Endothelial cell of umbilical vein (primary cell): Measurements from ENCODE around the gene DTX2. TPM values are rescaled to one million over a fixed set of nuclear protein-coding genes. Genes with fewer than 3 reads are reported as not detected.
"Not testable (repeated sequence)": the region's sequence is repeated elsewhere in the genome, so short reads cannot be mapped to it uniquely, and the experiment has no call there.

Source experiments
- BruUV-seq: library from RNA; stranded (reverse); fragments of 400-500 nt; replicated peaks from 2 replicates; lab custom pipeline; 2021; lab: Mats Ljungman, UMichigan
- CTCF ChIA-PET: fragments of 300-600, 350-600 bp; sonication (Branson Sonifier 250); formaldehyde crosslinking; loops from one replicate; lab custom pipeline; 2021; ENCODE audit warnings: antibody characterized with exemption, inconsistent platforms; lab: Charles Lee
- POLR2A ChIA-PET: fragments of 300-600, 350-600 bp; sonication (Branson Sonifier 250); formaldehyde crosslinking; loops from one replicate; lab custom pipeline; 2021; ENCODE audit warnings: antibody characterized with exemption, inconsistent platforms; lab: Charles Lee
- DNase-seq: peaks from one replicate; pipeline ENCODE4 v3.0.0-alpha.2; 2011; ENCODE audit warnings: low read depth, low spot score
- FAIRE-seq: peaks from 2 replicates; lab custom pipeline; 2011; peaks lifted over from hg19 to GRCh38; lab: Jason Lieb, UNC
- H2AFZ ChIP-seq: 2 replicates; pipeline ENCODE4 v1.6.0; 2012; ENCODE audit warnings: low read depth, low read length, control low read depth, inconsistent platforms
- H3K27ac ChIP-seq: 2 replicates; pipeline ENCODE4 v1.5.1; 2011; ENCODE audit warnings: low read depth, mild to moderate bottlenecking, control low read depth, low read length, moderate library complexity; ENCODE audit not compliant: insufficient read depth
- H3K27me3 ChIP-seq, 2 experiments: 2 replicates each; pipeline versions ENCODE4 v1.6.0 to v1.6.1; 2011; ENCODE audit warnings: low read length in 2 of 2, mixed read lengths in 1 of 2; ENCODE audit not compliant: control insufficient read depth in 2 of 2, insufficient read depth in 2 of 2
- H3K36me3 ChIP-seq, 2 experiments: 2 replicates in 1 of 2; 3 replicates in 1 of 2; pipeline ENCODE4 v1.5.1; 2011; ENCODE audit warnings: low read length in 2 of 2, mild to moderate bottlenecking in 1 of 2, moderate library complexity in 1 of 2; ENCODE audit not compliant: control insufficient read depth in 2 of 2, insufficient read depth in 2 of 2; ENCODE audit errors: extremely low read depth in 1 of 2
- H3K4me1 ChIP-seq: 3 replicates; pipeline ENCODE4 v1.5.1; 2011; ENCODE audit warnings: mild to moderate bottlenecking, low read length; ENCODE audit not compliant: control insufficient read depth, insufficient read depth; ENCODE audit errors: extremely low read depth
- H3K4me2 ChIP-seq: 2 replicates; pipeline ENCODE4 v1.6.1; 2011; ENCODE audit warnings: low read length, control low read depth, mixed read lengths; ENCODE audit not compliant: insufficient read depth
- H3K4me3 ChIP-seq, 3 experiments: fragments of 200-600 bp in 1 of 3; sonication (generic), shearing (Covaris generic) in 1 of 3; replicated peaks in 1 of 3; 2 replicates each; pipeline ENCODE4 v1.5.1; 2011 to 2016; ENCODE audit warnings: control low read depth in 3 of 3, low read length in 3 of 3, mild to moderate bottlenecking in 2 of 3, inconsistent platforms in 1 of 3, low read depth in 1 of 3, moderate library complexity in 1 of 3; ENCODE audit not compliant: insufficient read depth in 1 of 3
- H3K79me2 ChIP-seq: 2 replicates; pipeline ENCODE4 v1.6.0; 2012; ENCODE audit warnings: low read length, inconsistent platforms; ENCODE audit not compliant: control insufficient read depth, insufficient read depth
- H3K9ac ChIP-seq: replicated peaks from 2 replicates; pipeline ENCODE3; 2011; ENCODE audit warnings: low read length, control low read depth; ENCODE audit not compliant: insufficient read depth; ENCODE audit errors: extremely low read depth
- H3K9me1 ChIP-seq: replicated peaks from 3 replicates; pipeline ENCODE4 v1.6.0; 2011; ENCODE audit warnings: mild to moderate bottlenecking, low read length; ENCODE audit not compliant: control insufficient read depth, insufficient read depth; ENCODE audit errors: extremely low read depth
- H3K9me3 ChIP-seq: replicated peaks from 2 replicates; pipeline ENCODE4 v1.5.1; 2012; ENCODE audit warnings: low read length, inconsistent platforms; ENCODE audit not compliant: control insufficient read depth, insufficient read depth
- H4K20me1 ChIP-seq: replicated peaks from 2 replicates; pipeline ENCODE3; 2011; ENCODE audit warnings: mild to moderate bottlenecking, low read length; ENCODE audit not compliant: control insufficient read depth, insufficient read depth; ENCODE audit errors: extremely low read depth
- dilution Hi-C: fragments of 300-500 bp; cut with MboI; formaldehyde crosslinking; loops from one replicate; pipeline ENCODE4 v1.15.0; 2019; ENCODE audit warnings: low sequenced_read_pairs; ENCODE audit not compliant: extremely low pct_ligation_motif_present
- intact Hi-C: fragments of 100-400 bp; cut with micrococcal nuclease; formaldehyde crosslinking; loops from one replicate; pipeline ENCODE4 v1.10.0; 2022
- polyA plus RNA-seq, 4 experiments: library from polyadenylated mRNA; depleted of rRNA in 3 of 4; stranded (reverse) in 3 of 4; unstranded in 1 of 4; fragments of >200 nt; gene quantifications; 2 replicates each; pipeline versions ENCODE4 v1.2.1 to v1.2.3, GENCODE V29; 2011 to 2012; ENCODE audit warnings: missing spikeins in 1 of 4
- total RNA-seq: library from RNA; stranded (reverse); gene quantifications from 2 replicates; pipeline ENCODE4 v1.2.3, GENCODE V29; 2021

The DTX2 gene
- total and polyA plus RNA-seq, 2 donors (not counting 3 experiments of a cell fraction or from before 2014, with no cell fraction given): 8.5 to 17.1 TPM

DNA sequence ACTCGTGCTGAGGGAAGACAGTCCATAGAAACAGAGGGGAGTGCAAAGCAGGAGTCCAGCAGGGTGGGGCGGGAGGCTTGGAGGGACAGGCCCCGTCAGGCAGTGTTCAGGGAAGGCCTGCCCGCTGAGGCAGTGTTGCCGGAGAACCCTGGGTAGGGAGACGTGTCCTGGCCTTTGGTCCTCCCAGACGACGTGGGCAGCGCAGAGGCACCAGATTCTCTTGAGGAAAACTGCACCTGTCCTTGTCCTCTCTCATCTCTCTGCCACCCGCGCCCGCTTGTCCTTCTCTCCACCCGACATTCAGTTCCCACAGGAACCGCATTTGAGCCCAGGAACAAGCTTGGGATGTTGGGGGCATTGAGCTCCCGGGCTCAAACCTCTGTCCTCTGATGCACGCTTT, 34.2 kb downstream of the DTX2 start:
- H3K4me1 ChIP-seq, H4K20me1 ChIP-seq, CTCF ChIA-PET, H3K9me1 ChIP-seq, H3K79me2 ChIP-seq, H3K4me2 ChIP-seq, H3K9me3 ChIP-seq, H3K27me3 ChIP-seq, H2AFZ ChIP-seq, H3K36me3 ChIP-seq, DNase-seq, H3K27ac ChIP-seq, intact Hi-C loops, BruUV-seq, FAIRE-seq, POLR2A ChIA-PET, H3K9ac ChIP-seq, H3K4me3 ChIP-seq, dilution Hi-C loops: not testable (repeated sequence)

DNA sequence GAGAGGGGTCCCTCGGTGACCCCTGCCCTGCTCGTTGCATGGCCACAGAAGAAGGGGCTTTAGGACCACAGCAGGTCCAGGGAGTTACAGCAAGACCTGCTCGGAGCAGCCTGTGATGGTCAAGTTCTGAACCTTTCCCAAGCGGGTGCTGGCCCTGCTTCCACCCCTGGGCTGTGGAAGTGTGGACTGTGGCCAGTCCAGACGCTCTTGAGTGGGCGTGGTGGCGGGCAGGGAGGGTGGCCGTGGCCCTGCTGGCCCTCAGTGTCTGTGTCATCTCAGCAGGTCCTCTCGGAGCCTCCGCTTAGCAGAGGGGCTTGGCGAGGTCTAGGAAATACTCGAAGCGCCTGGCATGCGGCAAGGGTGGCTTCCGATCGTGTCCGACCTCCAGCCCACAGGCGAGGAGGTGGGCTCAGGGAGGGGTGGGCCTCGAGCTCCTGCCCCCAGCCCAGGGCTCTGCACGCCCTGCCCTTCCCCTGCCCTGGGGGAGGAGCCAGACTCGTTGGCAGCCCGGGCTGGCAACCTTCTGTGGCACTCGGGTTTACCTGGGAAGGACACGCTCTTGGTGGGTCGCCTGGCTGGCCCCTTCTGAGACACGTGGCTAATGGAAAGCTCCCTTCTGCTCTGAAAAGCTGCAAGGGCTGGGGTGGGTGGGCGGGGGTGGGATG, 36.5 kb downstream of the DTX2 start:
- H3K4me3 ChIP-seq, H3K79me2 ChIP-seq, H2AFZ ChIP-seq, H3K9me1 ChIP-seq, H3K27me3 ChIP-seq, BruUV-seq, H3K9ac ChIP-seq, H3K4me2 ChIP-seq, H3K9me3 ChIP-seq, intact Hi-C loops, H3K36me3 ChIP-seq, CTCF ChIA-PET, H3K4me1 ChIP-seq, H4K20me1 ChIP-seq, dilution Hi-C loops, FAIRE-seq, DNase-seq, H3K27ac ChIP-seq, POLR2A ChIA-PET: not testable (repeated sequence)

DNA sequence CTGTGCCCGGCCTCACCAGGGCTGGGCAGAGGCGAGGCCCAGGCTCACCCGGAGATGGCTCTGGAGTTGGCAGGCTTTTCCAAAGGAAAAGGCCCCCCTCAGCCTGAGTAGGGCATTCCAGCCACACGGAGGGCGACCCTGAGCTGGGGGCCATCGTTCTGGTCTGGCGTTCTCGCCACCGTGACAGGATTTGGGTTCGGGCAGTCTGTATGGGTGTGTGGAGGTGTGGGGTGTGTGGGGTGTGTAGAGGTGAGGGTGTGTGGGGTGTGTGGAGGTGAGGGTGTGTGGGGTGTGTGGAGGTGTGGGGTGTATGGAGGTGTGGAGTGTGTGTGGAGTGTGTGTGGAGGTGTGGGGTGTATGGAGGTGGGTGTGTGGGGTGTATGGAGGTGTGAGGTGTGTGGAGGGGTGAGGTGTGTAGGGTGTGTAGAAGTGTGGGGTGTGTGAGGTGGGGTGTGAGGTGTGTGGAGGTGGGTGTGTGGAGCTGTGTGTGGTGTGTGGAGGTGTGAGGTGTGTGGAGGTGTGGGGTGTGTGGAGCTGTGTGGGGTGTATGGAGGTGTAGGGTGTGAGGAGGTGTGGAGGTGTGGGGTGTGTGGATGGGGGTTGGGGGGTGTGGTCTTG, 37.2 kb downstream of the DTX2 start:
- H3K9me3 ChIP-seq, intact Hi-C loops, BruUV-seq, H3K27ac ChIP-seq, H3K4me3 ChIP-seq, dilution Hi-C loops, H3K4me2 ChIP-seq, FAIRE-seq, H3K79me2 ChIP-seq, H3K36me3 ChIP-seq, H4K20me1 ChIP-seq, H3K27me3 ChIP-seq, POLR2A ChIA-PET, H2AFZ ChIP-seq, CTCF ChIA-PET, H3K9ac ChIP-seq, H3K9me1 ChIP-seq, H3K4me1 ChIP-seq, DNase-seq: not testable (repeated sequence)

DNA sequence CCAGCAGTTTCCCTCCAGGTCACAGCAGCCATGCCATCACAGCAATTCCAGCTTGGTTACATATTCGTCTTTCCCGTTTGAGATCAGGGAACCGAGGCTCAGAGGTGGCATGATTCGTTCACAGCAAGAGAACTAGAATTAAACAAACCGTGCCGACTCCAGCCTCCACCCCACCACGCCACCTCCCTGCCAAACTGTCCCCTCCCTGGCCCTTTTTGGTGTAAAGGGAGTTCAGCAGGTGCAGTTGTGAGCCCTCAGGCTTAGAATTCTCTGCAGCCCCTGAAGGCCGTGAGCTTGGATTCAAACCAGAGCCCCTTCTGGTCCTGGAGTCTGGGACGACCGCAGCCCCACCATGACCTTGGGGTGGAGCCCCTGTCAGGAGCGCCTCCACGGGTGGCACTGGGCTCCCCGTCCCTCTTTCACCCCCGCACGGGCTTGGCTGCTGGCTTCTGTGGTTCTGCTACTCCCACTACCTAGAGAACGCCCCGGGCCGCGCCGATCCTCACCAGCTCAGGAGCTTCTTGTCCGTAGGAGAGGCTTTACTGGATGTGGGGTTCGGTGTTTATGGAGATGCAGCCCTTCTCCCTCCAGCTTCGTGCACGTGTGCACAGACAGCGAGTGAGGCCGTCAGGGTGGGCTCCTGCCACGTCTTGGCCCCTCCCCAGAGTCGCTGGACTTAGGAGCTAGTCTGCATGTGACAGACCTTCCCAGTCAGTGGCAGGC, 37.9 kb downstream of the DTX2 start:
- H3K36me3 ChIP-seq, H3K79me2 ChIP-seq, H3K9me3 ChIP-seq, H3K4me3 ChIP-seq, POLR2A ChIA-PET, BruUV-seq, intact Hi-C loops, H2AFZ ChIP-seq, H4K20me1 ChIP-seq, H3K9me1 ChIP-seq, H3K27ac ChIP-seq, H3K4me2 ChIP-seq, H3K9ac ChIP-seq, CTCF ChIA-PET, DNase-seq, dilution Hi-C loops, H3K27me3 ChIP-seq, H3K4me1 ChIP-seq: not testable (repeated sequence)
- peak; percentile 18 for FAIRE-seq
